Measurements from ENCODE around the gene PATJ.
"Not testable (repeated sequence)": the region's sequence is repeated elsewhere in the genome, so short reads cannot be mapped to it uniquely, and the experiment has no call there.

Gene PATJ

GRCh38 chr1:61825393-61825792 is 83.1 kb downstream of the PATJ start:
- no peak overlapping the region for H3K4me3 ChIP-seq
- DNase-seq (ENCODE audit: low read depth, low spot score): no peak
- TF ChIP-seq EZH2 (IDR thresholded peaks at IDR 0.05) (no peak), FOXP2 (optimal IDR thresholded peaks at IDR 0.05; ENCODE audit: control extremely low read depth, extremely low read length, insufficient read depth) (no peak), POLR2AphosphoS5 (IDR thresholded peaks at IDR 0.05; ENCODE audit: borderline replicate concordance, low read depth, low read length) (no peak)
- H3K36me3 ChIP-seq (ENCODE audit: insufficient read depth, low read length): no peaks in the 10 kb centered on the region
- H3K27ac ChIP-seq: no peak overlapping the region
- no peak overlapping the region for H3K9ac ChIP-seq (ENCODE audit: insufficient read length)
- H3K9me3 ChIP-seq (ENCODE audit: low read depth, low read length): no peaks in the 10 kb centered on the region

- Histone ChIP-seq H3K4me3 (no peak overlapping the region), H3K9me3 (ENCODE audit: low read depth, low read length) (no peaks in the 10 kb centered on the region), H3K9ac (ENCODE audit: insufficient read length) (no peak overlapping the region), H3K36me3 (ENCODE audit: insufficient read depth, low read length) (no peaks in the 10 kb centered on the region), H3K27ac (no peak overlapping the region)
- DNase-seq (ENCODE audit: low read depth, low spot score): no peak
- TF ChIP-seq POLR2AphosphoS5 (IDR thresholded peaks at IDR 0.05; ENCODE audit: borderline replicate concordance, low read depth, low read length): no peak
- no peak for TF ChIP-seq EZH2 (IDR thresholded peaks at IDR 0.05)
- no peak for TF ChIP-seq FOXP2 (optimal IDR thresholded peaks at IDR 0.05; ENCODE audit: control extremely low read depth, extremely low read length, insufficient read depth)
Measured at GRCh38 chr1:61828805-61829204, 86.5 kb downstream of the PATJ start.

GRCh38 chr1:61836649-61837048 is 94.4 kb downstream of the PATJ start:
- no peak overlapping the region for H3K27ac ChIP-seq
- DNase-seq (ENCODE audit: low read depth, low spot score): no peak
- H3K36me3 ChIP-seq (ENCODE audit: insufficient read depth, low read length): no peaks in the 10 kb centered on the region
- H3K9me3 ChIP-seq (ENCODE audit: low read depth, low read length): no peaks in the 10 kb centered on the region
- no peak overlapping the region for H3K9ac ChIP-seq (ENCODE audit: insufficient read length)
- no peak overlapping the region for H3K4me3 ChIP-seq
- TF ChIP-seq EZH2 (IDR thresholded peaks at IDR 0.05) (no peak), POLR2AphosphoS5 (IDR thresholded peaks at IDR 0.05; ENCODE audit: borderline replicate concordance, low read depth, low read length) (no peak), FOXP2 (optimal IDR thresholded peaks at IDR 0.05; ENCODE audit: control extremely low read depth, extremely low read length, insufficient read depth) (no peak)

- H3K9me3 ChIP-seq (ENCODE audit: low read depth, low read length); H3K27ac ChIP-seq; H3K36me3 ChIP-seq (ENCODE audit: insufficient read depth, low read length); H3K4me3 ChIP-seq; H3K9ac ChIP-seq (ENCODE audit: insufficient read length); DNase-seq (ENCODE audit: low read depth, low spot score): not testable (repeated sequence)
Measured at GRCh38 chr1:61837607-61838006, 95.3 kb downstream of the PATJ start.

GRCh38 chr1:61839679-61840078 is 97.4 kb downstream of the PATJ start:
- no peak overlapping the region for H3K27ac ChIP-seq
- no peak overlapping the region for H3K9ac ChIP-seq (ENCODE audit: insufficient read length)
- no peak overlapping the region for H3K4me3 ChIP-seq
- H3K9me3 ChIP-seq (ENCODE audit: low read depth, low read length): no peaks in the 10 kb centered on the region
- TF ChIP-seq FOXP2 (optimal IDR thresholded peaks at IDR 0.05; ENCODE audit: control extremely low read depth, extremely low read length, insufficient read depth): no peak
- TF ChIP-seq POLR2AphosphoS5 (IDR thresholded peaks at IDR 0.05; ENCODE audit: borderline replicate concordance, low read depth, low read length): no peak
- DNase-seq (ENCODE audit: low read depth, low spot score): no peak
- no peaks in the 10 kb centered on the region for H3K36me3 ChIP-seq (ENCODE audit: insufficient read depth, low read length)

GRCh38 chr1:61842036-61842435 is 99.8 kb downstream of the PATJ start:
- H3K9ac ChIP-seq (ENCODE audit: insufficient read length): no peak overlapping the region
- no peaks in the 10 kb centered on the region for H3K9me3 ChIP-seq (ENCODE audit: low read depth, low read length)
- H3K27ac ChIP-seq: no peak overlapping the region
- TF ChIP-seq POLR2AphosphoS5 (IDR thresholded peaks at IDR 0.05; ENCODE audit: borderline replicate concordance, low read depth, low read length): no peak
- DNase-seq (ENCODE audit: low read depth, low spot score): no peak
- no peak overlapping the region for H3K4me3 ChIP-seq
- H3K36me3 ChIP-seq (ENCODE audit: insufficient read depth, low read length): no peaks in the 10 kb centered on the region

GRCh38 chr1:61842863-61843514 is 100.7 kb downstream of the PATJ start:
- Histone ChIP-seq H3K4me3 (no peak overlapping the region), H3K36me3 (ENCODE audit: insufficient read depth, low read length) (no peaks in the 10 kb centered on the region), H3K9ac (ENCODE audit: insufficient read length) (no peak overlapping the region), H3K9me3 (ENCODE audit: low read depth, low read length) (no peaks in the 10 kb centered on the region), H3K27ac (no peak overlapping the region)
- TF ChIP-seq POLR2AphosphoS5 (IDR thresholded peaks at IDR 0.05; ENCODE audit: borderline replicate concordance, low read depth, low read length) (no peak), EZH2 (IDR thresholded peaks at IDR 0.05) (no peak), FOXP2 (optimal IDR thresholded peaks at IDR 0.05; ENCODE audit: control extremely low read depth, extremely low read length, insufficient read depth) (no peak)
- no peak for DNase-seq (ENCODE audit: low read depth, low spot score)

- Histone ChIP-seq H3K27ac (no peak overlapping the region), H3K4me3 (no peak overlapping the region), H3K9ac (ENCODE audit: insufficient read length) (no peak overlapping the region), H3K9me3 (ENCODE audit: low read depth, low read length) (no peaks in the 10 kb centered on the region), H3K36me3 (ENCODE audit: insufficient read depth, low read length) (no peaks in the 10 kb centered on the region)
- TF ChIP-seq EZH2 (IDR thresholded peaks at IDR 0.05): no peak
- no peak for TF ChIP-seq POLR2AphosphoS5 (IDR thresholded peaks at IDR 0.05; ENCODE audit: borderline replicate concordance, low read depth, low read length)
- no peak for TF ChIP-seq FOXP2 (optimal IDR thresholded peaks at IDR 0.05; ENCODE audit: control extremely low read depth, extremely low read length, insufficient read depth)
- no peak for DNase-seq (ENCODE audit: low read depth, low spot score)
Measured at GRCh38 chr1:61844006-61844405, 101.7 kb downstream of the PATJ start.

GRCh38 chr1:61844664-61845063 is 102.4 kb downstream of the PATJ start:
- H3K9me3 ChIP-seq (ENCODE audit: low read depth, low read length); H3K4me3 ChIP-seq; H3K9ac ChIP-seq (ENCODE audit: insufficient read length); H3K27ac ChIP-seq; DNase-seq (ENCODE audit: low read depth, low spot score); H3K36me3 ChIP-seq (ENCODE audit: insufficient read depth, low read length): not testable (repeated sequence)
